OCI-LY1 (cell line): Measurements from ENCODE around the gene ENTPD6.
A peak's percentile ranks its signal among the peaks of the same experiment; 100 is the strongest.

Experiments used
- EZH2 ChIP-seq: fragments of 200-600 bp; sonication (generic), shearing (Covaris generic); IDR thresholded peaks from 2 replicates; pipeline ENCODE4 v1.8.0; 2017; ENCODE audit warnings: borderline replicate concordance, mixed run types, mild to moderate bottlenecking, antibody characterized with exemption, low read length, moderate library complexity, mixed read lengths
- TF ChIP-seq, protein P1 (sequence below): fragments of 200-600 bp; sonication (generic), shearing (Covaris generic); IDR thresholded peaks from 2 replicates; pipeline ENCODE4 v1.5.1; 2017; ENCODE audit warnings: mild to moderate bottlenecking, antibody characterized with exemption, low read length, moderate library complexity, mixed read lengths

DNA sequence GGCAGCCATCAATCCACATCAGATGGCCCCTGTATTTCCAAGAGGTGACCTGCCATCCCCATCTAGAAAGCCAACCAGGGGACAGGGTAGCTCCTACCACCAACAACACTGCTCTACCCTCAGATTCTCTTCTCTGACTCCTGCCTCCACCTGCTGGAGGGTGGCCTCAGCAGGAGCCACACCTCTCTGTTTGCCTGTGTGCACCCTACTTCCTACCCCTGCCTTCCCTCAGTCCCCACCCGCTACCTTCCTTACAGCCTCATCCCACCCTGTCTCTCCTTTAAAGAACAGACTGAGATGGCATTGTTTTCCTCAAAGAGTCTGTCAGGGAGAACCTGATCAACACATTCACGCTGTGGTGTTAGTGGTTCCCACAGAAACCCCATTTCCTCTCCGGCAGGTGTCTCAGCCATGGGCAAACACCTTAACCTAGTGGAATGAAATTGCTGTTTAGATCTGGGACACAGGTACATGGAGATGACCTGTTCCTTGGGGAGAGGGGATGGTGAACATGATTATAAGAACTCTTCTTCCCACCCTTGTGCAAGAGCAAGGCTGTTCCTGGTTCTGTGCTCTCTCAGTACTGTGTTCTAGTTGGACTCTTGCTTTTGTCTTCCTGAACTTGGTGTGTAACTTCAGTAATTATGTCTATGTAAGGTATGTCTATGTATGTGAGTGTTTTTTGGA, 1.8 kb downstream of the ENTPD6 start:
- TF ChIP-seq EZH2: no peak
- TF ChIP-seq, protein P1, sequence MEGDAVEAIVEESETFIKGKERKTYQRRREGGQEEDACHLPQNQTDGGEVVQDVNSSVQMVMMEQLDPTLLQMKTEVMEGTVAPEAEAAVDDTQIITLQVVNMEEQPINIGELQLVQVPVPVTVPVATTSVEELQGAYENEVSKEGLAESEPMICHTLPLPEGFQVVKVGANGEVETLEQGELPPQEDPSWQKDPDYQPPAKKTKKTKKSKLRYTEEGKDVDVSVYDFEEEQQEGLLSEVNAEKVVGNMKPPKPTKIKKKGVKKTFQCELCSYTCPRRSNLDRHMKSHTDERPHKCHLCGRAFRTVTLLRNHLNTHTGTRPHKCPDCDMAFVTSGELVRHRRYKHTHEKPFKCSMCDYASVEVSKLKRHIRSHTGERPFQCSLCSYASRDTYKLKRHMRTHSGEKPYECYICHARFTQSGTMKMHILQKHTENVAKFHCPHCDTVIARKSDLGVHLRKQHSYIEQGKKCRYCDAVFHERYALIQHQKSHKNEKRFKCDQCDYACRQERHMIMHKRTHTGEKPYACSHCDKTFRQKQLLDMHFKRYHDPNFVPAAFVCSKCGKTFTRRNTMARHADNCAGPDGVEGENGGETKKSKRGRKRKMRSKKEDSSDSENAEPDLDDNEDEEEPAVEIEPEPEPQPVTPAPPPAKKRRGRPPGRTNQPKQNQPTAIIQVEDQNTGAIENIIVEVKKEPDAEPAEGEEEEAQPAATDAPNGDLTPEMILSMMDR: peak; percentile 10; the same call in 1 of the 2 replicates
